Mesendoderm (in vitro differentiated cells): ENCODE data around the gene B4GALNT1.
"Not testable (repeated sequence)": the region's sequence is repeated elsewhere in the genome, so short reads cannot be mapped to it uniquely, and the experiment has no call there.

ENCODE experiments used
- DNase-seq: peaks from one replicate; pipeline ENCODE4 v3.0.0; 2013
- H2AK5ac ChIP-seq: 2 replicates; pipeline ENCODE4 v1.6.1; 2013; ENCODE audit warnings: low read length, inconsistent platforms
- H2BK120ac ChIP-seq: 2 replicates; pipeline ENCODE4 v1.6.1; 2013; ENCODE audit warnings: low read depth, mild to moderate bottlenecking, low read length, moderate library complexity, mixed read lengths
- H2BK15ac ChIP-seq: replicated peaks from 2 replicates; pipeline ENCODE4 v1.6.1; 2013; ENCODE audit warnings: low read depth, mild to moderate bottlenecking, moderate library complexity
- H2BK5ac ChIP-seq: 2 replicates; pipeline ENCODE4 v1.6.1; 2013; ENCODE audit warnings: low read length, inconsistent platforms
- H3K18ac ChIP-seq: 2 replicates; pipeline ENCODE4 v1.6.1; 2013; ENCODE audit warnings: mild to moderate bottlenecking, low read length, mixed read lengths
- H3K23ac ChIP-seq: one replicate; pipeline ENCODE4 v1.6.1; 2013; ENCODE audit warnings: low read length
- H3K27ac ChIP-seq: 2 replicates; pipeline ENCODE4 v1.5.1; 2013; ENCODE audit warnings: low read depth, mild to moderate bottlenecking, inconsistent platforms, low read length, moderate library complexity
- H3K27me3 ChIP-seq: 2 replicates; pipeline ENCODE4 v1.6.1; 2013; ENCODE audit warnings: low read length, control low read depth, mild to moderate bottlenecking, inconsistent platforms; ENCODE audit not compliant: insufficient read depth, poor library complexity
- H3K36me3 ChIP-seq: 2 replicates; pipeline ENCODE4 v1.6.1; 2013; ENCODE audit warnings: low read length, inconsistent platforms; ENCODE audit not compliant: control insufficient read depth, insufficient read depth
- H3K4ac ChIP-seq: one replicate; pipeline ENCODE4 v1.6.1; 2013; ENCODE audit warnings: low read depth, mild to moderate bottlenecking, low read length, moderate library complexity
- H3K4me1 ChIP-seq: 2 replicates; pipeline ENCODE4 v1.6.1; 2013; ENCODE audit warnings: low read depth, low read length, inconsistent platforms; ENCODE audit not compliant: control insufficient read depth
- H3K4me2 ChIP-seq: 2 replicates; pipeline ENCODE4 v1.6.1; 2013; ENCODE audit warnings: low read length
- H3K4me3 ChIP-seq: 2 replicates; pipeline ENCODE4 v1.5.1; 2013; ENCODE audit warnings: mild to moderate bottlenecking, low read length
- H3K56ac ChIP-seq: one replicate; pipeline ENCODE4 v1.6.1; 2013; ENCODE audit warnings: low read length
- H3K79me1 ChIP-seq: 2 replicates; pipeline ENCODE4 v1.6.1; 2013; ENCODE audit warnings: low read length, inconsistent platforms
- H3K79me2 ChIP-seq: 2 replicates; pipeline ENCODE4 v1.6.1; 2013; ENCODE audit warnings: mild to moderate bottlenecking, low read length; ENCODE audit not compliant: control insufficient read depth, insufficient read depth
- H3K9ac ChIP-seq: 2 replicates; pipeline ENCODE4 v1.6.1; 2013; ENCODE audit warnings: low read length, inconsistent platforms
- H4K5ac ChIP-seq: one replicate; pipeline ENCODE4 v1.6.1; 2013; ENCODE audit warnings: low read length
- H4K8ac ChIP-seq: one replicate; pipeline ENCODE4 v1.6.1; 2013; ENCODE audit warnings: low read depth, mild to moderate bottlenecking, control low read depth, low read length, moderate library complexity
- WGBS: extraction: QIAGEN DNeasy Blood & Tissue Kit; methylation state at CpG from one replicate; pipeline ENCODE4 v1.1.7; 2013; ENCODE audit warnings: low lambda C conversion rate, missing lambda C conversion rate; ENCODE audit not compliant: insufficient coverage; ENCODE audit errors: extremely low coverage; 5-methylcytosine and 5-hydroxymethylcytosine counted together

B4GALNT1 gene

GRCh38 chr12:57636731-57637130 lies 3.7 kb upstream of the B4GALNT1 start:
- H3K79me2 ChIP-seq, H2BK120ac ChIP-seq, H3K18ac ChIP-seq, H3K4me3 ChIP-seq, H3K56ac ChIP-seq, H3K79me1 ChIP-seq, H3K27me3 ChIP-seq, H3K4ac ChIP-seq, DNase-seq, H4K5ac ChIP-seq, H2AK5ac ChIP-seq, H3K4me1 ChIP-seq, H3K9ac ChIP-seq, H3K23ac ChIP-seq, H2BK15ac ChIP-seq, H3K27ac ChIP-seq, H4K8ac ChIP-seq, H2BK5ac ChIP-seq, H3K4me2 ChIP-seq, H3K36me3 ChIP-seq: not testable (repeated sequence)
- WGBS: no CpG with 5 or more reads among the region's 9 CpGs

GRCh38 chr12:57632073-57632957 lies 686 bp downstream of the B4GALNT1 start:
- no peaks in the 10 kb centered on the region for H3K79me2 ChIP-seq
- peak overlapping the region; percentile 18 for H3K4ac ChIP-seq
- H3K27ac ChIP-seq: no peak overlapping the region
- H2BK5ac ChIP-seq: no peak overlapping the region
- peak overlapping the region; percentile 79 for H3K4me2 ChIP-seq
- H3K4me3 ChIP-seq: no peak overlapping the region
- whole genome bisulfite sequencing: no CpG with 5 or more reads among the region's 67 CpGs
- peak overlapping the region; percentile 59 for H3K9ac ChIP-seq
- H3K23ac ChIP-seq: no peak overlapping the region
- H2AK5ac ChIP-seq: no peak overlapping the region
- no peak overlapping the region for H2BK15ac ChIP-seq
- peaks cover 48% of the 10 kb centered on the region for H3K27me3 ChIP-seq
- no peak overlapping the region for H4K8ac ChIP-seq
- H3K18ac ChIP-seq: peak overlapping the region; percentile 44
- no peaks in the 10 kb centered on the region for H3K79me1 ChIP-seq
- H2BK120ac ChIP-seq: no peak overlapping the region
- peak; percentile 43 for DNase-seq
- no peaks in the 10 kb centered on the region for H3K36me3 ChIP-seq
- peak overlapping the region; percentile 81 for H3K56ac ChIP-seq
- no peak overlapping the region for H4K5ac ChIP-seq
- no peaks in the 10 kb centered on the region for H3K4me1 ChIP-seq

- Histone ChIP-seq H3K23ac (no peak overlapping the region), H3K56ac (peak overlapping the region; percentile 25), H2BK120ac (no peak overlapping the region), H4K8ac (no peak overlapping the region), H3K79me1 (no peaks in the 10 kb centered on the region), H2BK5ac (no peak overlapping the region), H3K4ac (no peak overlapping the region), H3K36me3 (no peaks in the 10 kb centered on the region), H3K27me3 (peaks cover 54% of the 10 kb centered on the region), H3K4me1 (no peaks in the 10 kb centered on the region), H2AK5ac (no peak overlapping the region), H4K5ac (no peak overlapping the region), H3K4me3 (no peak overlapping the region), H3K9ac (peak overlapping the region; percentile 27), H2BK15ac (no peak overlapping the region), H3K27ac (no peak overlapping the region), H3K79me2 (no peaks in the 10 kb centered on the region), H3K4me2 (no peak overlapping the region), H3K18ac (no peak overlapping the region)
- DNase-seq: no peak
- WGBS: no CpG with 5 or more reads among the region's 26 CpGs
Observed at GRCh38 chr12:57631566-57632072, 1.4 kb downstream of the B4GALNT1 start.

GRCh38 chr12:57630891-57631433 lies 2.0 kb downstream of the B4GALNT1 start:
- Histone ChIP-seq H3K4me1 (no peaks in the 10 kb centered on the region), H2BK120ac (no peak overlapping the region)
- WGBS: no CpG with 5 or more reads among the region's 6 CpGs

GRCh38 chr12:57629897-57630471 lies 3.0 kb downstream of the B4GALNT1 start:
- Histone ChIP-seq H3K27me3 (peaks cover 66% of the 10 kb centered on the region), H3K79me1 (no peaks in the 10 kb centered on the region), H3K4me2 (no peak overlapping the region), H3K4ac (no peak overlapping the region), H3K56ac (no peak overlapping the region), H2BK15ac (no peak overlapping the region), H3K27ac (no peak overlapping the region), H3K4me1 (no peaks in the 10 kb centered on the region), H3K23ac (no peak overlapping the region), H2BK5ac (no peak overlapping the region), H3K4me3 (no peak overlapping the region), H3K36me3 (no peaks in the 10 kb centered on the region), H3K9ac (no peak overlapping the region), H2BK120ac (no peak overlapping the region), H2AK5ac (no peak overlapping the region), H3K79me2 (no peaks in the 10 kb centered on the region), H4K5ac (no peak overlapping the region), H4K8ac (no peak overlapping the region), H3K18ac (no peak overlapping the region)
- no peak for DNase-seq
- no CpG with 5 or more reads among the region's 5 CpGs for WGBS

More at GRCh38 chr12:57630891-57631433, 2.0 kb downstream of the B4GALNT1 start:
- Histone ChIP-seq H3K36me3 (no peaks in the 10 kb centered on the region), H3K27ac (no peak overlapping the region), H4K5ac (no peak overlapping the region), H3K56ac (no peak overlapping the region), H4K8ac (no peak overlapping the region), H3K18ac (no peak overlapping the region), H2BK5ac (no peak overlapping the region), H3K79me1 (no peaks in the 10 kb centered on the region), H2BK15ac (no peak overlapping the region), H3K4ac (no peak overlapping the region), H3K4me3 (no peak overlapping the region), H3K9ac (no peak overlapping the region), H3K4me2 (no peak overlapping the region), H3K23ac (no peak overlapping the region), H3K79me2 (no peaks in the 10 kb centered on the region), H2AK5ac (no peak overlapping the region), H3K27me3 (peaks cover 60% of the 10 kb centered on the region)
- no peak for DNase-seq
